ENCODE data around the gene NSD2.

GRCh38 chr4:1837069-1837468, 34.1 kb upstream of the NSD2 start:
- no peak for TF ChIP-seq BHLHE40 (IDR thresholded peaks at IDR 0.05; ENCODE audit: borderline replicate concordance)
- no peak for TF ChIP-seq ELF4 (IDR thresholded peaks at IDR 0.05)
- TF ChIP-seq FOXA1 (IDR thresholded peaks at IDR 0.05), result no peak
- no peak for TF ChIP-seq ZNF384 (IDR thresholded peaks at IDR 0.05)
